Gastroesophageal sphincter (tissue), 3 donors: ENCODE measurements around the gene ZBTB20.

Experiments used
- CTCF ChIP-seq, 4 experiments: fragments of 200-600 bp in 2 of 4; fragments of 450-650 bp in 2 of 4; sonication (generic) in 1 of 4; IDR thresholded peaks; one replicate each; pipeline ENCODE4 v1.5.1; 2017 to 2019; ENCODE audit warnings: antibody characterized with exemption in 4 of 4, mild to moderate bottlenecking in 2 of 4, moderate library complexity in 2 of 4
- EP300 ChIP-seq: sonication (generic); formaldehyde crosslinking; IDR thresholded peaks from one replicate; pipeline ENCODE4 v1.6.1; 2017; ENCODE audit warnings: antibody characterized with exemption, mild to moderate bottlenecking
- POLR2A ChIP-seq, 2 donors: fragments of 450-650 bp; IDR thresholded peaks; one replicate each; pipeline ENCODE4 v1.6.1; 2017; ENCODE audit warnings: antibody characterized with exemption in 2 of 2, mild to moderate bottlenecking in 2 of 2, moderate library complexity in 1 of 2
- POLR2AphosphoS5 ChIP-seq: sonication (generic); formaldehyde crosslinking; IDR thresholded peaks from one replicate; pipeline ENCODE4 v1.6.1; 2017; ENCODE audit warnings: antibody characterized with exemption

DNA sequence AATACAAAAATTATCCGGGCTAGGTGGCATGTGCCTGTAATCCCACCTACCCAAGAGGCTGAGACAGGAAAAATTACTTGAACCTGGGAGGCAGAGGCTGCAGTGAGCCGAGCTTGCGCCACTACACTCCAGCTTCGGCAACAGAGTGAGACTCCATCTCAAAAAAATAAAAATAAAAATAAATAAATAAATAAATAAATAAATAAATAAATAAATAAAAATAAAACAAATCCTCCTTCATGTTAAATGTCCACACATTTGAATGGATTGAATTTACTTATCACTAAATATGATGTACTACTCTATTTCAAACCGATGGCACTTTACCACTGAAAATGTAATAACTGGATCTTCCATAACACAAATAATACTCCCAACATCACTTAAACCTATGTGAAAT, 36.3 kb downstream of the ZBTB20 start:
- no peak for TF ChIP-seq CTCF (IDR thresholded peaks at IDR 0.05)
- no peak for TF ChIP-seq POLR2A (IDR thresholded peaks at IDR 0.05)
- TF ChIP-seq POLR2AphosphoS5: no peak
- no peak for TF ChIP-seq EP300
